Measurements from ENCODE around the gene CDCA7. TPM values are rescaled to one million over a fixed set of nuclear protein-coding genes. Genes with fewer than 3 reads are reported as not detected.

The CDCA7 gene
- total RNA-seq, 1 experiment from 2014 or later: 29.3 TPM

DNA sequence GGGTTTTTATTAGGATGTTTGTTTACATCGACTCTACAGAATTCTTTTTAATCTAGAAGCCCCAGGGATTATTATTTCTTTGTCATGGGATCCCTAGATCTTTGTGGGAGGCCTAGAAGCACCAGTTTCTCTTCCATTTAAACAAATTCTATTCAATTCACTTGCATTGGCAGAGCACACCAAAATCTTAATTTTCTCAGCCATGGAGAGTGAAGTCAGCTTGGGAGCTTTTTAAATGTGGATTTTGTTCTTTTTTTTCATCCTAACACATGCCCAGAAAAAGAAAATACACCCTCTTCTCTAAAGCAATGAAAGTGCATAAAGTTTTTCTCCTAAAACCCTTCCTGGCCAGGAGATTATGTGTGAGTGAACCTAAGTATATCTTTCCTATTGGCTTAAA, 38.5 kb downstream of the CDCA7 start:
- H3K36me3 ChIP-seq (ENCODE audit: low read depth, low read length): no peaks in the 10 kb centered on the region
- no TSS peak for BruUV-seq (replicated peaks)
- no peak overlapping the region for H3K27ac ChIP-seq (ENCODE audit: low read length)
- ATAC-seq (no peak), DNase-seq (no peak)
- H3K9me3 ChIP-seq (ENCODE audit: low read length): no peaks in the 10 kb centered on the region
- no peak overlapping the region for H3K4me2 ChIP-seq (ENCODE audit: low read length)
- no peak for TF ChIP-seq EZH2phosphoT487 (IDR thresholded peaks at IDR 0.05; ENCODE audit: borderline replicate concordance, low read length)
- no peak for TF ChIP-seq EZH2 (IDR thresholded peaks at IDR 0.05; ENCODE audit: low read length, unreplicated experiment)
- TF ChIP-seq, protein P1, sequence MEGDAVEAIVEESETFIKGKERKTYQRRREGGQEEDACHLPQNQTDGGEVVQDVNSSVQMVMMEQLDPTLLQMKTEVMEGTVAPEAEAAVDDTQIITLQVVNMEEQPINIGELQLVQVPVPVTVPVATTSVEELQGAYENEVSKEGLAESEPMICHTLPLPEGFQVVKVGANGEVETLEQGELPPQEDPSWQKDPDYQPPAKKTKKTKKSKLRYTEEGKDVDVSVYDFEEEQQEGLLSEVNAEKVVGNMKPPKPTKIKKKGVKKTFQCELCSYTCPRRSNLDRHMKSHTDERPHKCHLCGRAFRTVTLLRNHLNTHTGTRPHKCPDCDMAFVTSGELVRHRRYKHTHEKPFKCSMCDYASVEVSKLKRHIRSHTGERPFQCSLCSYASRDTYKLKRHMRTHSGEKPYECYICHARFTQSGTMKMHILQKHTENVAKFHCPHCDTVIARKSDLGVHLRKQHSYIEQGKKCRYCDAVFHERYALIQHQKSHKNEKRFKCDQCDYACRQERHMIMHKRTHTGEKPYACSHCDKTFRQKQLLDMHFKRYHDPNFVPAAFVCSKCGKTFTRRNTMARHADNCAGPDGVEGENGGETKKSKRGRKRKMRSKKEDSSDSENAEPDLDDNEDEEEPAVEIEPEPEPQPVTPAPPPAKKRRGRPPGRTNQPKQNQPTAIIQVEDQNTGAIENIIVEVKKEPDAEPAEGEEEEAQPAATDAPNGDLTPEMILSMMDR (conservative IDR thresholded peaks at IDR 0.05; ENCODE audit: low read depth, low read length): no peak
- H3F3A ChIP-seq (ENCODE audit: low read length, unreplicated experiment): no peaks in the 10 kb centered on the region
- H3K9me2 ChIP-seq (replicated peaks; ENCODE audit: low read length): no peaks in the 10 kb centered on the region
- intact Hi-C loops (cut with micrococcal nuclease): no loop called here
- ChIA-PET POLR2A (ENCODE audit: unreplicated experiment) (no interaction called here), CTCF (no interaction called here)
- H2AFZ ChIP-seq (ENCODE audit: low read length): no peak overlapping the region
- H3K27me3 ChIP-seq (ENCODE audit: low read length): no peaks in the 10 kb centered on the region
- no peak overlapping the region for H3K9ac ChIP-seq (ENCODE audit: low read length)
- H3K79me2 ChIP-seq (ENCODE audit: low read length): no peaks in the 10 kb centered on the region
- H3K4me3 ChIP-seq (ENCODE audit: low read length): no peak overlapping the region
- no peaks in the 10 kb centered on the region for H4K20me1 ChIP-seq (ENCODE audit: low read length)
- H3K4me1 ChIP-seq (ENCODE audit: insufficient read depth, low read length): peaks cover 3% of the 10 kb centered on the region; the same call in 1 of the 2 replicates

DNA sequence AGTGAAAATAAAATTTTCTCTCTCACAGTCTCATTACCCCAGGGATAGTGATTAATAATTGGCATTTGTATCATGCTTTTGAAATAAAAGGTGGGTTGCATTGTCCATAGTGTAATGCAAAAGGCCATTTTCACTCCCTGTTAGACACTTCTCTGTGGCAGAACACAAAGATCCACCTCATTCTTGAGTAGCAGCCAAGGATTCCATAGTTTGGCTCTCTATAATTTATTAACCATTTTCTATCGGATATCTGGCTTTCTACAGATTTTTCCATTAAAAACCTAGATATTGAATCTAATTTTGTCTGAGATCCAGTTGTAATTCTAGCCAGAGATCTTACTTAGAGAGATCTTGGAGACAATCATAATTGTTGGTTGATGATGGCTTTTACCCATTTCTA, 39.0 kb downstream of the CDCA7 start:
- ATAC-seq: no peak
- no peaks in the 10 kb centered on the region for H3K36me3 ChIP-seq (ENCODE audit: low read depth, low read length)

More for the DNA sequence above, 39.0 kb downstream of the CDCA7 start:
- Histone ChIP-seq H3K4me1 (ENCODE audit: insufficient read depth, low read length) (peaks cover 3% of the 10 kb centered on the region; the same call in 1 of the 2 replicates), H3K9me3 (ENCODE audit: low read length) (no peaks in the 10 kb centered on the region), H3K79me2 (ENCODE audit: low read length) (no peaks in the 10 kb centered on the region), H2AFZ (ENCODE audit: low read length) (no peak overlapping the region), H4K20me1 (ENCODE audit: low read length) (no peaks in the 10 kb centered on the region), H3K27ac (ENCODE audit: low read length) (no peak overlapping the region), H3K4me2 (ENCODE audit: low read length) (no peak overlapping the region), H3K4me3 (ENCODE audit: low read length) (no peak overlapping the region), H3K9me2 (replicated peaks; ENCODE audit: low read length) (no peaks in the 10 kb centered on the region), H3K9ac (ENCODE audit: low read length) (no peak overlapping the region), H3K27me3 (ENCODE audit: low read length) (no peaks in the 10 kb centered on the region), H3F3A (ENCODE audit: low read length, unreplicated experiment) (no peaks in the 10 kb centered on the region)
- no peak for DNase-seq
- CTCF ChIA-PET: no interaction called here
- no peak for TF ChIP-seq EZH2phosphoT487 (IDR thresholded peaks at IDR 0.05; ENCODE audit: borderline replicate concordance, low read length)
- TF ChIP-seq, protein P1 (conservative IDR thresholded peaks at IDR 0.05; ENCODE audit: low read depth, low read length): no peak
- TF ChIP-seq EZH2 (IDR thresholded peaks at IDR 0.05; ENCODE audit: low read length, unreplicated experiment): no peak
- BruUV-seq (replicated peaks): no TSS peak
- POLR2A ChIA-PET (ENCODE audit: unreplicated experiment): no interaction called here
- intact Hi-C loops (cut with micrococcal nuclease): no loop called here

Measured in PC-3 (cell line).